T-helper 2 cell treated with Interferon-gamma antibody and Interleukin-4, amounts not matched to agents 5 μg/mL and 100 μg/mL, for 36 hours (primary cell): ENCODE results near the gene TMX1.
A peak's percentile ranks its signal among the peaks of the same experiment; 100 is the strongest.
"Not testable (repeated sequence)": the region's sequence is repeated elsewhere in the genome, so short reads cannot be mapped to it uniquely, and the experiment has no call there.

Source experiments
- DNase-seq: peaks from one replicate; pipeline ENCODE4 v3.0.0; 2021; ENCODE audit warnings: low spot score
- H3K27ac Mint-ChIP-seq: one replicate; pipeline ENCODE4 v1.8.0; 2021; ENCODE audit warnings: mild to moderate bottlenecking, mixed read lengths
- H3K27me3 Mint-ChIP-seq: one replicate; pipeline ENCODE4 v1.8.0; 2021; ENCODE audit warnings: low read depth, mixed read lengths
- H3K36me3 Mint-ChIP-seq: one replicate; pipeline ENCODE4 v1.8.0; 2021; ENCODE audit warnings: low read depth, mixed read lengths
- H3K4me1 Mint-ChIP-seq: one replicate; pipeline ENCODE4 v1.8.0; 2021; ENCODE audit warnings: low read depth, mixed read lengths
- H3K4me3 Mint-ChIP-seq: one replicate; pipeline ENCODE4 v1.8.0; 2022; ENCODE audit warnings: mild to moderate bottlenecking, moderate library complexity, mixed read lengths
- H3K9me3 Mint-ChIP-seq: one replicate; pipeline ENCODE4 v1.8.0; 2021; ENCODE audit warnings: mixed read lengths

The TMX1 gene

DNA sequence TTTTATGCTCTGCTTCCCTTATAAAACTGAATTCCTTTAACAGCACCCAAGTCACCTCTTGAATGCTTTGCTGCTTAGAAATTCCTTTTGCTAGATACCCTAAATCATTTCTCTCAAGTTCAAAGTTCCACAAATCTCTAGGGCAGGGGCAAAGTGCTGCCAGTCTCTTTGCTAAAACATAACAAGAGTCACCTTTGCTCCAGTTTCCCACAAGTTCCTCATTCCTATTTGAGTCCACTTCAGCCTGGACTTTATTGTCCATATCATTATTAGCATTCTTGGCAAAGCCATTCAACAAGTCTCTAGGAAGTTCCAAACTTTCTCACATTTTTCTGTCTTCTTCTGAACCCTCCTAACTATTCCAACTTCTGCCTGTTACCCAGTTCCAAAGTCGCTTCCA is 16.6 kb upstream of the TMX1 start:
- not testable (repeated sequence) for H3K27me3 Mint-ChIP-seq, H3K4me3 Mint-ChIP-seq, H3K27ac Mint-ChIP-seq, H3K9me3 Mint-ChIP-seq, DNase-seq, H3K36me3 Mint-ChIP-seq, H3K4me1 Mint-ChIP-seq

DNA sequence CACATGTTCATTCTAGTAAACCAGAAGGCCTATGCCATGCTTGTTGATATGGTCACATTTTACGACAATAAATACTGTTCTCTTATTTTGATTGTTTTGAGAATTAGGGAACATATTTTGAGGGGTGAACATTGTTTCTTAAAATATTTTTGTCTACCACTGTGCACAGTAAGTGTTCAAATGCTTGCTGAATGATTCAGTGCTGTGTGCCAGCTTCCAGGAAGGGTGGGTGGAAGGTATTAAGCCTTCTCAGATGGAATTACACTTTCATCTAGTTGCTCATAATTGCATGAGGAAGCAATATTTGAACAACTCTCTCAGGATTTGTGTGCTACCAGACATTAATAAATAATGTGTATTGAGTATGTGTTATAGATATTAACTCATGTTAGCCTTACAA is 15.5 kb upstream of the TMX1 start:
- Mint-ChIP-seq H3K27me3 (peaks cover 2% of the 10 kb centered on the region), H3K36me3 (no peaks in the 10 kb centered on the region), H3K9me3 (peaks cover 4% of the 10 kb centered on the region), H3K4me1 (no peaks in the 10 kb centered on the region), H3K27ac (no peak overlapping the region), H3K4me3 (no peak overlapping the region)
- DNase-seq = no peak

DNA sequence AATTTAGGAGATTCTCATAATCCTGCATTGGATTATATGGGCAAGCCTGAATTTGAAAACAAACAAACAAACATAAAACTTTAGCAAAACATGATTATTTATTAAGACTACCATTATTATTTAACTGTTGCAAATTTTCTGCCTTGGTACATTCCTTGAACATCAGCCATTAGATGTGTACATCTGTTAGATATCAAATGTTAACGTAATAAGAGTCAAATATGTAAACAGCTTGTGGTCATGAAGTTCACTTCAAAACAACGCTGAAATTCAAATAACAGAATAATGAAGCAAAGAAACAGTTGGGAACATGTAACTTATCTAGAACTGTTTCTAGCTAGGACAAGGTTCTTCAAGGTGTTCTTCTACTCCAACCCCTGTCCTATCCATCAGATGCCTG is 14.3 kb upstream of the TMX1 start:
- no peak for DNase-seq
- H3K9me3 Mint-ChIP-seq = peaks cover 4% of the 10 kb centered on the region

DNA sequence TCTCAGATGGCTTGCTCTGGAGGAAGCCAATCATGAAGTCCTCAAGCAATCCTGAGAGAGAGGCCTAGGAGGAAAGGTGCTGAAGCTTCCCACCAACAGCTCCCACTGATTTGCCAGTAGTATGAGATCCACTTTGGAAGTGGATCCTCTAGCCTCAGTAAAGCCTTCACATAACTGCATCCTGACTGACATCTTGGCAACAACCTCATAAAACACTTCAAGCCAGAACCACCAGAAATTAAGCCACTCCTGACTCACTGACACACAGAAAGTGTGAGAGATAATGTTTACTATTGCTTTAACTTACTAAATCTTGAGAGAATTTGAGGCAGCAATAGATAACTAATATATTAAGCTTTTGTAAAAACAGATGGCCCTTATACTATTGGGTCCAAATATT is 11.7 kb upstream of the TMX1 start:
- peaks cover 2% of the 10 kb centered on the region for H3K27me3 Mint-ChIP-seq
- no peak overlapping the region for H3K27ac Mint-ChIP-seq
- H3K36me3 Mint-ChIP-seq = no peaks in the 10 kb centered on the region
- DNase-seq = no peak
- H3K9me3 Mint-ChIP-seq = peaks cover 2% of the 10 kb centered on the region
- H3K4me3 Mint-ChIP-seq = no peak overlapping the region
- H3K4me1 Mint-ChIP-seq = no peaks in the 10 kb centered on the region

More for the DNA sequence above, 14.3 kb upstream of the TMX1 start:
- no peaks in the 10 kb centered on the region for H3K4me1 Mint-ChIP-seq
- H3K36me3 Mint-ChIP-seq = no peaks in the 10 kb centered on the region
- no peak overlapping the region for H3K27ac Mint-ChIP-seq
- H3K4me3 Mint-ChIP-seq = no peak overlapping the region
- peaks cover 2% of the 10 kb centered on the region for H3K27me3 Mint-ChIP-seq

DNA sequence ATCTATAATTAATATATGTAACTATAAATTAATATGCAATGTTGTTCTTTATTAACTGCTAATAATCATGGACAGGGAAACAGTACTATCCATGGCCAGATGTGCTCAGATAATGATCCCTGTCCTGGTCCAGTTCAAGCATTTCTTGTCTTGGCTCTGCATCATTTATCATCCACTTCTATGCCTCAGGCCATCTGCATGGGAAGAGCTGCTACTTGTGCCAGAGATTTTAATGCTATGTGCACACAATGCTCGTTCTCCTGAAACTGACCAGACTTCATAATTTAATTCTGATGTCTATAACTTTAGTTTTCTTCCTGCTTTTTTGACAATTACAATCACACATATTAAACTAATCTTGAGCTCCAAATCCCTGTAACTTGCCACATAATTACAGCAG is 11.2 kb upstream of the TMX1 start:
- no peaks in the 10 kb centered on the region for H3K4me1 Mint-ChIP-seq

DNA sequence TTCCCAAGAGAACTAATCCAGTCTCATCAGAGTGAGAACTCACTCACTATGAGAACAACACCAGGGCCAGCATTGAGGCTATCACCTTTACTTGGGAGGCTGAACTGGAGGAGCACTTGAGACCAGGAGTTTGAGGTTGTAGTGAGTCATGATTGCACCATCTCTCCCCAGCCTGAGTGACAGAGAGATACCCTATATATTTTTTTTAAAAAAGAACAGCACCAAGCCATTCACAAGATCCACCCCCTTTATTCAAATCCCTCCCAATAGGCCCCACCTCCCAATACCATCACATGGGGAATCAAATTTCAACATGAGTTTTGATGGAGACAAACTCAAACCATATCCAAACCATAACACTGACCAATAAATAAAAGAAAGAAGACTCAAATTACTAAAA is 3.7 kb upstream of the TMX1 start:
- peaks cover 1% of the 10 kb centered on the region for H3K36me3 Mint-ChIP-seq
- no peak overlapping the region for H3K4me3 Mint-ChIP-seq
- H3K27me3 Mint-ChIP-seq = no peaks in the 10 kb centered on the region
- no peak for DNase-seq
- no peaks in the 10 kb centered on the region for H3K9me3 Mint-ChIP-seq
- H3K27ac Mint-ChIP-seq = no peak overlapping the region
- H3K4me1 Mint-ChIP-seq = peaks cover 7% of the 10 kb centered on the region

More for the DNA sequence above, 11.2 kb upstream of the TMX1 start:
- no peaks in the 10 kb centered on the region for H3K36me3 Mint-ChIP-seq
- H3K4me3 Mint-ChIP-seq = no peak overlapping the region
- no peak overlapping the region for H3K27ac Mint-ChIP-seq
- no peaks in the 10 kb centered on the region for H3K9me3 Mint-ChIP-seq
- DNase-seq = no peak
- H3K27me3 Mint-ChIP-seq = peaks cover 2% of the 10 kb centered on the region

DNA sequence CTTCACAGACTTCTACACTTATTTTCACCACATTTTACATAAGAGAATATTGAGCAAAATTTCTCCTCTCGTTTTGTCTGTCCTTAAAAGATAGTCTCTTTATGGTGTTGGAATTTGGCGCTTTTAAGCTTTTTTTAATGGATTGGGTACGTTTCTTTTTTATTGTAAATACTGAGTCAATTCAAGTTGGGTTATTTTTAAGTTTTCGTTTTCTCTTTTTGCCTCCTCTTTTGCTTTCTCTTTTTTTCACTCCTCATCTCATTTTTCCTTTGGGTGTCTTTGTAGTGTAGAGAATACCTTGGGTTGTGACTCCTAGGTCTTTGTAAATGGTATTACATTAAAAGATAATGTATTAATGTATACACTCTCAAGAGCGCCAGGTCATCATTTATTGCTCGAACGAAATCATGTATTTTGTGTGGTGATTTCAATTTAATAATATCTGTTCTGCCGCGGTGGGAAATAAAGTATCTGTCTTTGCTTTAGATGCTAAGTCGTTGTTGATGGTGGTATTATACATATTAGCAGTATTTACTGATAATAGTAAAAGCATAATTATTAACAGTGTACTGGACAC is 845 bp downstream of the TMX1 start:
- Mint-ChIP-seq H3K27ac (no peak overlapping the region), H3K27me3 (no peaks in the 10 kb centered on the region), H3K4me3 (no peak overlapping the region), H3K36me3 (peaks cover 15% of the 10 kb centered on the region), H3K9me3 (no peaks in the 10 kb centered on the region), H3K4me1 (peaks cover 35% of the 10 kb centered on the region)
- DNase-seq = no peak

DNA sequence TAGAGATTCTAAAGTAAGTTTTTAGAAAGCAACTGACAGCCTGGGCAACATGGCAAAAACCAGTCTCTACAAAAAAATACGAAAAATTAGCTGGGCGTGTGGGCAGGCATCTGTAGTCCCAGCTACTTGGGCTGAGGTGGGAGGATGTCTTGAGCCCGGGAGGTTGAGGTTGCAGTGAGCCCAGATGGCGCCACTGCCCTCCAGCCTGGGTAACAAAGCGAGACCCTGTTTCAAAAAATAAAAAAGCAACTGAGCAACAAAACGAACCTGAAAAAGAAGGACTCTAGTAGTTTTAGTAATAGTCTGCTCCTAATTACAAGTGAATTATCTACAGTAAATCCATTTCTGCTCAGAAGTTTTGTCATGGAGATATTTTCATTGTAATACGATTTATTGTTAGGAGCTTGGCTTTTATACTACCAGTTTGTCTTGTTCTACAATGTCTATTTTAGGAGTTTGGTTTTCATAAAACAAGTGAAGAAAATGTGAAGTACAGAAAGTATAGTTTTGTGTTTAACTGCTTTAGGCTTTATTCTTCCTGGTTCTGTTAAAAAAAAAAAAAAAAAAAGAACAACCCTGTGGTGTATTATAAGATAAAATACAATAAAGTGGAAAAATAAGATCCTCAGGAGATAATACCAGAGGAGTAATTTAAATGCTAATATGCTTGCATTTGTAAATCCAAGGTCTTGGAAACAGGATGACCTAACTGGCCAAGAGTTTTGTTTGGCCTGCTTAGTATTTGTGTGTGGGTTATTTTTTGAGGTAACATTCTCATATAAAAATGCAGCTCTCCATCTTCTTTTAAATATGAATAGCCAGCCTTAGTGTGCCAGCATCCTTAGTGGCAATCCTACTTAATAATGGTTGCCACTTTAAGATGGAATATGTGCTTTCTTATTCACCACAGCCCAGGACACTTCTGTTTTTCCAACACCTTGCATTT is 2.8 kb downstream of the TMX1 start:
- H3K36me3 Mint-ChIP-seq = peaks cover 25% of the 10 kb centered on the region
- H3K9me3 Mint-ChIP-seq = no peaks in the 10 kb centered on the region
- no peak overlapping the region for H3K27ac Mint-ChIP-seq
- no peak for DNase-seq
- peak overlapping the region; percentile 13 for H3K4me3 Mint-ChIP-seq
- no peaks in the 10 kb centered on the region for H3K27me3 Mint-ChIP-seq
- peaks cover 41% of the 10 kb centered on the region for H3K4me1 Mint-ChIP-seq

DNA sequence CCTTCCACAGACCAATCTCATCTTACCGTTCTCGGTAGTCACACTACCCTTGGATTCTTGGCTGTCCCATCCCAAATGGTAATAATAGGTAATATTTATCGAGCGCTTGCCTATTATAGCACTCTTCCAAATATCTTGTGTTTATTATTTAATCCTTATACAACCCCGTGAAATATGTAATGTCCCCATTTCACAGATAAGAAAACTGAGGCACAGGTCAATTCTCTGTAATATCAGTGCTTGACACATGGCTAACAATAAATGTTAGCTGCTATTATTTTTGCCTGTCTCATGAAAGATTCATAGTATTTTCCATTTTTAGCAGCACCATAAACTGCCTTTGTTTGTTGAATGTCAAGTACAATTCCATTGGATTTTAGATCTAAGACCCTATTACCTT is 4.5 kb downstream of the TMX1 start:
- no peak for DNase-seq
- no peak overlapping the region for H3K4me3 Mint-ChIP-seq
- H3K27ac Mint-ChIP-seq = no peak overlapping the region
- H3K36me3 Mint-ChIP-seq = peaks cover 39% of the 10 kb centered on the region
- no peaks in the 10 kb centered on the region for H3K27me3 Mint-ChIP-seq
- no peaks in the 10 kb centered on the region for H3K9me3 Mint-ChIP-seq
- peaks cover 37% of the 10 kb centered on the region for H3K4me1 Mint-ChIP-seq

DNA sequence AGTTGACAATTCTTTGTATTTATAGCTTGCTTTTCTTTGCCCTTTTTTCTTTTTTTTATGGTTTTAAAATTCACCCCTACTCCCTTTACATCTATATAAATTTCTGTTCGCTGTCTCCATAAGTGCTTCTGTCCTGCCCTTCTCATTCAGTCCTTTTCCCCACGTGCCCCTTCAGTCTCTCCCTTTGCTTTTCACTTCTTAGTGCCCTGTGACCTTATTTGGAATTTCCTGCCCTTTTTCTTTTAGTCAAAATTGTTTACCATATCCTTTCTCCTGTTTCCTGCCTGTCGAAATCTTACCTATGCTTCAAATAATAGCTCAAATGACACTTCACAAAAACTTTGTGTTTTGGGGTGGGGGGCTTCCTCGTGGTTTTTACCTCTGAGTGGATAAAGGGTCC is 6.0 kb downstream of the TMX1 start:
- Mint-ChIP-seq H3K27ac (peak overlapping the region; percentile 32), H3K4me3 (no peak overlapping the region)

DNA sequence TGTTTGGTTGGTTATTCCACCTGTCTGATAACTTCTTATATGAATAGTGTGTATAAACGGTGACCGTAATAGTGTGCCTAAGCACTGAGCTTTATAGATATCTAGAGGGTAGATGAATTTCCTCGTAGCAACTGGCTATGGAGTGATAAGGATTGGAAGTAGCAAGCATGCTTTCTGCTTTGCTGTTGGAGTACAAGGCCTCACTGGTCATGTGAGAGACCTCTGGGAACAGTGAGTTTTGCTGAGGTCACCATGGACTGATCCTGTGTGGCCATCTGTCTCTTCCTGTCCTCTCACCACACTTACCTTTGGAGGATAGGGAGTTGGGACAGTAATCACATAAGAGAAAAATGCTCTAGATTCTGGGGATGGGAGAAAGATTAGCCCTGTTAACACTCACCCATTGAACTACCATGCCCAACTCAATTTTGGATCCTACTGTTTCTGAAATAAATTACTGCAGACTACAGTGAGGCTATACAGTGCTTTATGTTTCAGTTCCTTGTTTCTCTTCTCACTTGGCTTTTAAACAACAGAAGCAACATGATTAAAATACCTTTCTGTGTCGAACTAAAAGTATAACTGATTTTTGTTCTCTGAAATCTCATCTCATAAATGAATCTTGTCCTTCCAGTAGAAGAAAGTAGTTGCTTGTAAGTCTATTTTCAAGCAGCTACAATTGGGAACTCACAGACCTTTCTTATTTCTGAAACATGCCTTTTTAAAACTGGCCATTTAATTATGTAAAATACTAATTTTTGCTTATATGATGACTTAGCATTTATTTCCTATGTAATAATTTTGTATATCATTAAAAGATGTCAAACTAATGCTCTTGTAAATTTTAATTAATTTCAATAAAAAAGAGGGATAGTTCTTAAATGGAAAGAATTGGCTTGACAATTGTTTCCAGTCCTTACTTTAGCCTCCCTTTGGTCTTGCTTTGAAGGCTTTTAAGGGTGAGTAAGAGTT is 8.3 kb downstream of the TMX1 start:
- H3K4me3 Mint-ChIP-seq = no peak overlapping the region
- no peaks in the 10 kb centered on the region for H3K9me3 Mint-ChIP-seq
- H3K36me3 Mint-ChIP-seq = peaks cover 62% of the 10 kb centered on the region
- no peak for DNase-seq
- peaks cover 31% of the 10 kb centered on the region for H3K4me1 Mint-ChIP-seq
- H3K27me3 Mint-ChIP-seq = no peaks in the 10 kb centered on the region
- no peak overlapping the region for H3K27ac Mint-ChIP-seq

More for the DNA sequence above, 6.0 kb downstream of the TMX1 start:
- no peak for DNase-seq
- H3K27me3 Mint-ChIP-seq = no peaks in the 10 kb centered on the region
- H3K9me3 Mint-ChIP-seq = no peaks in the 10 kb centered on the region
- peaks cover 37% of the 10 kb centered on the region for H3K4me1 Mint-ChIP-seq
- peaks cover 52% of the 10 kb centered on the region for H3K36me3 Mint-ChIP-seq

DNA sequence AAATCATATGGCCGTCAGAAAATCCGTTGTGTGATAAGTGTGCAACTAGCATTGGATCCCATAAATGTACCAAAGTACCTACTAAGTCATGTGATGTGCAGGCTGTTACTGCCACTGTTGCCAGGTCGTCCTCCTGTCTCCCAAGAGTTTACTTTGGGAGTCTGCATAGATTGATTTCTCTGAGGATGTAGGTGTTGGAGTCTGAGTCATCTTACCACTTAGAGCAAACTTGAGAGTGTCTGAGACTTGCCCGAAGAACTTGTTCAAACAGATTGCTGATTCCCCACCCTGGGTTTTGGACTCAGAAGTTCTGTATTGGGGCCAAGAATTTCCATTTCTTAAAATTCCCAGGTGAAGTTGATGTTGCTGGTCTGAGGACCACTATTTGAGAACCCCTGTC is 11.4 kb downstream of the TMX1 start:
- Mint-ChIP-seq H3K9me3 (no peaks in the 10 kb centered on the region), H3K27ac (no peak overlapping the region), H3K4me1 (peaks cover 8% of the 10 kb centered on the region), H3K36me3 (peaks cover 68% of the 10 kb centered on the region), H3K27me3 (no peaks in the 10 kb centered on the region), H3K4me3 (no peak overlapping the region)
- no peak for DNase-seq

DNA sequence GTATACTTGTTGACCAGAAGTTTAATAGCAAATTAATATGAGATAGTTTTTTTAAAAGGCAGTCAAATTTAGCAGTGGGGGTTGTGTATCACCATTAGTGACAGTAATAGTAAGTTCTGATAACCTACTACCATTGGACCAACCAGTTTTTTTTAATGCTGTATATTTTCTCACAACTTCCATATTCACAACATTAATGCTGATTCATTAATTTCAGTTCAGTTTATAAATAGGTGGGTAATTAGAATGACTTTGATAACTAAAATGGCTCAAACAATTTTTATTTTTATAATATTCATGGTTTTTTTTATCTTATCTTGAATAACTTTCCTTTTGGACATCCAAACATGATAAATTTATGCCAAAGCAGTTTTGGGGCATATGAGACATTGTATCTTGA is 13.8 kb downstream of the TMX1 start:
- Mint-ChIP-seq H3K4me1 (peaks cover 4% of the 10 kb centered on the region), H3K4me3 (no peak overlapping the region), H3K27me3 (no peaks in the 10 kb centered on the region), H3K9me3 (peaks cover 7% of the 10 kb centered on the region), H3K27ac (no peak overlapping the region), H3K36me3 (peaks cover 67% of the 10 kb centered on the region)
- no peak for DNase-seq

DNA sequence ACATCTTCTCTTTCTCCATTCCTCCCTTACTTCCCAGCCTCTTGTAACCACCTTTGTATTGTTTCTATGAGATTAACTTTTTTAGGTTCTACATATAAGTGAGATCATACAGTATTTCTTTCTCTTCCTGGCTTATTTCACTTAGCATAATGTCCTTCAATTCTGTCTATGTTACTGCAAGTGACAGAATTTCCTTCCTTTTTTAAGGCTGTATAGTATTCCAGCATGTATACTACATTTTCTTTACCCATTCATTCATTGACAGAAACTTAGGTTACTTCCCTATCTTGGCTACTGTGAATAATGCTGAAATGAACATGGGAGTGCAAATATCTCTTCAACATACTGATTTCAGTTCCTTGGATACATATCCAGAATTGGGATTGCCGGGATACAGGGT is 18.2 kb downstream of the TMX1 start:
- Mint-ChIP-seq H3K36me3 (peaks cover 46% of the 10 kb centered on the region), H3K27me3 (no peaks in the 10 kb centered on the region), H3K27ac (no peak overlapping the region), H3K9me3 (peaks cover 7% of the 10 kb centered on the region), H3K4me1 (peaks cover 8% of the 10 kb centered on the region), H3K4me3 (no peak overlapping the region)
- DNase-seq = no peak
